Measurements from ENCODE around the gene RBM14.
"Not testable (repeated sequence)": the region's sequence is repeated elsewhere in the genome, so short reads cannot be mapped to it uniquely, and the experiment has no call there.

The RBM14 gene, protein sequence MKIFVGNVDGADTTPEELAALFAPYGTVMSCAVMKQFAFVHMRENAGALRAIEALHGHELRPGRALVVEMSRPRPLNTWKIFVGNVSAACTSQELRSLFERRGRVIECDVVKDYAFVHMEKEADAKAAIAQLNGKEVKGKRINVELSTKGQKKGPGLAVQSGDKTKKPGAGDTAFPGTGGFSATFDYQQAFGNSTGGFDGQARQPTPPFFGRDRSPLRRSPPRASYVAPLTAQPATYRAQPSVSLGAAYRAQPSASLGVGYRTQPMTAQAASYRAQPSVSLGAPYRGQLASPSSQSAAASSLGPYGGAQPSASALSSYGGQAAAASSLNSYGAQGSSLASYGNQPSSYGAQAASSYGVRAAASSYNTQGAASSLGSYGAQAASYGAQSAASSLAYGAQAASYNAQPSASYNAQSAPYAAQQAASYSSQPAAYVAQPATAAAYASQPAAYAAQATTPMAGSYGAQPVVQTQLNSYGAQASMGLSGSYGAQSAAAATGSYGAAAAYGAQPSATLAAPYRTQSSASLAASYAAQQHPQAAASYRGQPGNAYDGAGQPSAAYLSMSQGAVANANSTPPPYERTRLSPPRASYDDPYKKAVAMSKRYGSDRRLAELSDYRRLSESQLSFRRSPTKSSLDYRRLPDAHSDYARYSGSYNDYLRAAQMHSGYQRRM

GRCh38 chr11:66616379-66617154 is at the start of gene RBM14:
Gene RBM14, plus strand, starts transcription at chr11:66616630. Its CDS starts 91 bp downstream, at chr11:66616721.
- DNase-seq, result peak; percentile 98 to 100

GRCh38 chr11:66567787-66568123 is 48.7 kb upstream of the RBM14 start:
- DNase-seq, result no peak

DNA sequence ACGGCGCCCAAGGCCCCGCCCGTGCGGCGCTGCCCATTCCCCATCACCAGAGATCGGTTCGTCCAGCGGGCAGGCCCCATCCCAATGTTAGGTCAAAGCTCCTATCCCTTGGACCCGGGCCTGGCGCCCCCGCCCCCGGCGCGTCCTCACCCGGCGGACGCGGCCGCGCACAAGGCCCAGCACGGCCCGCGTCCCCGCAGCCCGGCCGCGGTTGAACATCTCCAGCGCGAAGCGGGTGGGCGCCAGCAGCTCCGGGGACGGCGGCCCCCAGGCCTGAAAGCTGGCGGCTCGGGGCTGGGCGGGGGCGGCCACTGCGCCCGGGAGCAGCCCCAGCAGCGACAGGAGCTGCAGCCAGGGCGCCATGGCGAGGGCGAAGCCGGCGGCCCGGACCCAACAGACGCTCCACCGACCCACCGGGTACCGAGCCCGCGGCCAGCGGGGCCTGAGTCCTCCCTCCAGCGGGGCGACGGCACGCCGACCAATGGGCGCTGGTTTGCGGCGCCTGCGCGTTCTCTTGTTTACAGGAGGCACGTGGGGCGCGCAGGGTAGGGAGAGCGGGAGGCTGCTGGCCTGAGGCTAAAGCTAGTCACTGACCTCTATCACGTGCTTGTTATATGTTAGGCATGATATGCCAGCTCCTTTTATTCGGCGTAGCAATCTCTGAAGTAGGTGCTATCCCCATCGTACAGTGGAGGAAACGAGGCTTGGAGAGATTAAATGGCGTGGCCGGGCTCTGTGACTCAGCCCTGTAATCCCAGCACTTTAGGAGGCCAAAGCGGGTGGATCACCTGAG is 48.1 kb upstream of the RBM14 start, which contains the start of gene CTSF:
Gene CTSF (minus strand): TSS at position 483 of the 793 bp plus-strand sequence. CDS start 120 bp downstream, at position 363.
- peak; percentile 53 to 86 for DNase-seq

DNA sequence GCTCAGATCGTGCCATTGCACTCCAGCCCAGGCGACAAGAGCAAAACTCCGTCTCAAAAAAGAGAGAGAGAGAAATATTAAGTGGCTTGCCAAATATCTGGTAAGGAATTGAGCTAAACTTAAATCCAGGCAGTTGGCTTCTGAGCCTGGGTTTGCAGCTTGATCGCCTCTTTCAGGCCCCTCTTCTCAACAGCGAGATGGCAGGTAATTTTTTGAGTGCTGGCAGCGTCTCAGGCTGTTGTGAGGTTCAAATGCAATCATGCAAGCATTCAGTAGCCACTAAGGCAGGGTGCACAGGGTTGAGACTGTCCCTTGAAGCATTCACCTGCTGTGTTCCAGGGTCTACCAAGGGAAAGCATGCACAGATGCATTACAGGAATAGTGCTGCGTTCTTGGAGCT is 47.4 kb upstream of the RBM14 start:
- no peak for DNase-seq

DNA sequence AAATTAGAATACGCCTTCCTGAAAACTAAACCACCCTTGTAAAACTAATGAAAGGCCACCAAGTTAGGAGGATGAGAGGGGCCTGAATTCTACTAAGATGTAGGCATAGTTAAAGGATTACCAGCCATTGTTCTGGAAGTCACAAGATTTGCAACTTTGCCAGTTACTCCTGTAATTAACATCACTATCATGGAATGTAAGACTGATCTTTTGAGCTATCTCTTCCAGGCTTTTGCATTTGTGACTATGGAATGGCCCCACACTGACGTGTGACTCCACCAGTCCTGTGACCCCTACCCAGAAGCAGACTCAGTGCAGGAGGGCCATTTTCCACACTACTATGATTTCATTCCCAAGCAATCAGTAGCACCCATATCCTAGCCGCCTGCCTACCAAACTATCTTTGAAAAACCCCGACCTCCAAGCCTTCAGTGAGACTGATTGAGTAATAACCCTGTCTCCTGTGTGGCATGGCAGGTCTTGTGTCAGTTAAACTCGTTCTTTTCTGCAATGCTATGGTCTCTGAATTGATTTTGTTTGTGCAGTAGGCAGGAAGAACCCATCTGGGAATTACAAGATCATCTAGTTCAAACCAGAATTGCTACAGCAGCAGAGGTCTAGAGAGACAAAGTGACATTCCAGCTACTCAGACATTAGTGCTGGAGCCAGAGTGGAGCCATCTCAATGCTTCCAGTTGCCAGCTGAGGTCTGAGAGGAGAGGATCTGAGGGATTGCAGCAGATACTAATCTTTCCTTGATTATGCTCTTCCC is 46.2 kb upstream of the RBM14 start:
- DNase-seq, result no peak

- DNase-seq, result no peak
Observed at GRCh38 chr11:66570850-66571180, 45.6 kb upstream of the RBM14 start.

DNA sequence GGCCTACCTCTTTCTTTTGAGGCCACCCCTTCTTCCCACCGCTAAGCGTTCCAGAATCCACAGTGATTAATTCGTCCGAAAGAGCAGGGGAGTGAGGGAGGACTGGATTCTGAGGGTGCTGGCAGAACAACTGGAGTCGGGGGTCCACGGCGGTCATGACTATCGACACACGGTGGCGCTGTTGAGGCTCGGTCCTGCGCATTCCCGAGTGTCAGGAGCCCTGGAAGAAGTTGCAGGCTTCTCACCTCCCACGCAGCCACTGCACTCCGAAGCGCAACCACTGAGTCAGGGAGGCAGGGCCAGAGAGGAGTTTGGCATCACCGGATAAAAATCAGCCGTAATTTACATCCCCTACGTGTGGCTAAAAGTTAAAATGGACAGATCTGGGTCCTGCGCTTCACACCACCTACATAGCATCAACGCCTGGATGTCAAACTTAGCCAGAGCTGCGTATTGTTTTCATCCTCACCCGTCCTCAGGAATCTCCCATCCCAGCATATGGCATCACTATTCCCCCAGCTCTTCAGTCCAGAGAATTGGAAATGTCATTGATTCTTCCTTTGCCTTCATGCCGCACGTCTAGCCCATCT is 37.3 kb upstream of the RBM14 start:
- peak; percentile 47 to 77 for DNase-seq

DNA sequence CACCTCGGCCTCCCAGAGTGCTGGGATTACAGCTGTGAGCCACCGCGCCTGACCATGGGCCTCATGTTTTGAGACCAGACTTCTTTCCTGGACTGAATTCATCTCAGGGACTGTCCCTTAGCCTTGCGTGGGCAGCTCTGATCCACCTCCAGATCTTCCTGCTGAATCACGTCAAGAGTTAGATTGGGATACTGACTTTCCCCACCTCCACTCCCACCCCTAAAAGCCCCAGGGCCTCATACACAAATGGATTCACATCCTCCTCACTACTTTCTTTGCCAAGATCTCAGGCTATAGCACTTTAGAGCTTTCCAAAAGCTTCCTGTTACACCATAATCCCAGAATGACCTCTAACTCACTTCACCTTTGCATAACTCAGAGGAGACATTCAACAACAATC is 35.6 kb upstream of the RBM14 start:
- DNase-seq, result no peak

- DNase-seq, result no peak
Observed at GRCh38 chr11:66581261-66581660, 35.2 kb upstream of the RBM14 start.

DNA sequence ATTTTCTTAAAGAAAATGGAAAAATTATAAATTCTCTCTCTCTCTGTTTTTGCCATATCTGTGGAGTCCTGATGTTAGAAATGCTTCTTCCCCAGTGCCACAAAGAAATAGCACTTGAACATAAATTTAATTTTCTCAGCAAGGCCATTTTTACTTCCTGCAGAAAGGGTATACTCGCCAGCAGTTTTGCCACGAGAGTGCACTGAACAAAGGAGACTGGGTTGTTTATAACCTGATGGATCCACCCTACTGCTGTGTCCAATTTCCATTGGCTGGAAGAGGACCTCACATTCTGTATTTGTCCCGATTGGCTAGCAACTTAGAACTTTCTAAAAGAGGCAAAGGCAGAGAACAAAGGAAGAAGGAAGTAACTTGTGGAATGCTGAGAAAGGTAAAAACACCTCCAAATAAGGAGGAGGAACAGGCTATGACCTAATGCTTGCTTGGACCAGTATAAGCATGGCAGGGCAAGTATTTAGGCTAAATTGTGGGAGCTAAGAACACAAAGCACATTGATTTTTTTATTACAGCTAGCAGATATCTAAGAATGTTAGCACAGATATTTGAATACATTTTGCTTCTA is 33.8 kb upstream of the RBM14 start:
- not testable (repeated sequence) for DNase-seq

DNA sequence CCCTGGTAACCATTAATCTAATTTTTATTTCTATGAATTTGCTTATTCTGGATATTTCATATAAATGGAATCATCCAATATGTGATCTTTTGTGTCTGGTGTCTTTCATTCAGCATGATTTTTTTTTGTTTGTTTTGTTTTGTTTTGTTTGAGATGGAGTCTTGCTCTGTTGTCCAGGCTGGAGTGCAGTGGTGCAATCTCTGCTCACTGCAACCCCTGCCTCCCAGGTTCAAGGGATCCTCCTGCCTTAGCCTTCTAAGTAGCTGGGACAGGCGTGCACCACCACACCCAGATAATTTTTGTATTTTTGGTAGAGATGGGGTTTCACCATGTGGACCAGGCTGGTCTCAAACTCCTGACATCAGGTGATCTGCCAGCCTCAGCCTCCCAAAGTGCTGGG is 31.0 kb upstream of the RBM14 start:
- not testable (repeated sequence) for DNase-seq

DNA sequence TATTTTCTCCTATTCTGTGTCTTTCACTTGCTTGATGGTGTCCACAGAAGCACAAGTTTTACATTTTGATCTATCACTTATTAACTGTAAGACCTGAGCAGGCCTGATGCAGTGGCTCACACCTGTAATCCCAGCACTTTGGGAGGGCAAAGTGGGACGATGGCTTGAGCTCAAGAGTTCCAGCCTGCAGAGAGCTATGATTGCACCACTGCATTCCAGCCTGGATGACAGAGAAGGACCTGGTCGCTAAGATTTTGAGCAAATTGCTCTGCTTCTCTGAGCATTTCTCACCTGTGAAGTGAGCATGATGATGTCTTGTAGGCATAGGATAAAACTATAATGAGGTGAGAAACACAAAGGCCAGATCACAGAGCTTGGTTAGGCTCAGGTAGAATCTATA is 30.3 kb upstream of the RBM14 start:
- DNase-seq, result no peak

GRCh38 chr11:66589315-66589714 is 27.1 kb upstream of the RBM14 start:
- not testable (repeated sequence) for DNase-seq

- no peak for DNase-seq
Observed at GRCh38 chr11:66589996-66590675, 26.3 kb upstream of the RBM14 start.

DNA sequence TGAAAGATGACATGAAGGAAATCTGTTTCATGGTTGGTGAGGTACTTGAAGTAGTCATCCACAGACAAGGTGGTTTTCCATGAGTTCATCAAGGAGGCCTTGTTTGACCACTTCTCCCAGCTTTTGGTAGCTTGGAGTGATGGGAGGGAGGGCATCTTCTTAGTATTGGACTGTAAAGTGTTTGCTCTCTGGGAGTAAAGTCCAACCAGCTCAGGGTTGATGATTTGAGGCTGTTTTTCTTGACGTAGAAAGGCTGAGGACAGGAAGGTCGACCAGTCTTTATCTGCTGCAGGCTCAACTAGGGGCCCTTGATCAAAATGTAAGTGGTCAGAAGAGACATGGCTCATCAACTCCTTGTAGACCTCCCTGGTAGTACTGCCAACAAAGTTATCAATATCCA is 25.3 kb upstream of the RBM14 start:
- DNase-seq, result no peak

GRCh38 chr11:66592457-66593302 is 23.8 kb upstream of the RBM14 start, which contains the start of the genes CCDC87 and CCS:
Gene CCDC87, minus strand, starts transcription at chr11:66593063. Its CDS starts 48 bp downstream, at chr11:66593015.
Gene CCS, plus strand, starts transcription at chr11:66593185. Its CDS starts 77 bp downstream, at chr11:66593262.
- peak; percentile 92 to 98 for DNase-seq

GRCh38 chr11:66593303-66593635 is 23.2 kb upstream of the RBM14 start:
- DNase-seq, result no peak

DNA sequence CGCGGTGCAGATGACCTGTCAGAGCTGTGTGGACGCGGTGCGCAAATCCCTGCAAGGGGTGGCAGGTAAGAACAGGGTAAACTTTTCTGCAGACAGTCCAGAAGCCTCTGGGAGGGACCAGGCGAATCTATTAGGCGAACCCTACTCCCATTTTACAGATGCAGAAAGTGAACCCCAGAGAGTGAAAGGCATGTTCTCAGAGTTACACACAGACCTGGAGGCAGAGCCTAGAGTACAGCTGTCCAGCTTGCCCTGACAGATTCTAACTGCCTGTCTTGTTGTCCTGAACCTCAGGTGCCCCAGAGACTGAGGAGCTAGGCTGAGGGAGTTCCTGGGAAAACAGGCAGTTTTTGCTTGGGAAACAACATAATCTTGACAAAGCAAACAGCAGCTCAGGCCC is 22.8 kb upstream of the RBM14 start:
- DNase-seq, result no peak

DNA sequence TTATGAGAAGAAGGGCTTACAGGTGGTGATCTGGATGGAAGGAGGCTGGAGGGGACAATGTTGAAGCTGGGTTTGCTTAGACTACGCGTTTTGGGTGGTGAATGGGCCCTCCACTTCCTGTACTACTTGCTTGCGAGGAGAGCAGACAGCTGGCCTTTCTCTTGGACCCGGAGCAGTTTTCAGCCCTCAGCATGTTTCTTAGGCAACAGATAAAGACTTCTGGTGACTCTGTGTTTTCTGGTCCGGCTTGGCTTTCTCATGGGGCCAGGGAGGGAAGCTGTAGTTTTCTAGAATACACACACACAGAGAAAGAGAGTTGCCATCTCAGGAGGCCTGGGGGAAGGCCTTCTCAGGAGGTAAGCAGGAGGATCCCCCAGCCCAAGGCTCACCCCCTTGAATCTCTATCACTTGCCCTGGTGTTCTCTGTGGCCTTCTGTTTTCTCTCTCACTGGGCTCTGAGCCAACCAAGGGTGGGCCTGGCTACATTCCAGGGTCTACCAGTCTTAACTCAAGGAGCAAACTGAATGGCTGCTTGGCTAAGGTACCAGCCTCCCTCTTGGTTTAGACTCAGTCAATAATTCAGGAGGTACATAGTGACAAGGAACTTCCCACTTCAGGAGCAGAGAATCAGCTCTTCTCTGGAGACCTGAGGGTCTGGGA is 21.1 kb upstream of the RBM14 start:
- peak in 1 of 2 experiments; percentile 72 for DNase-seq

All from NCI-H446 (cell line).